AG10803 (cell line): Measurements from ENCODE around the gene PTPN22.

ENCODE experiments used
- DNase-seq: peaks from one replicate; pipeline ENCODE4 v3.0.0; 2010; ENCODE audit warnings: low read depth
- H3K4me3 ChIP-seq: 2 replicates; pipeline ENCODE4 v1.5.1; 2011; ENCODE audit warnings: mild to moderate bottlenecking, low read length, control low read depth
- CTCF ChIP-seq: conservative IDR thresholded peaks from 2 replicates; pipeline ENCODE4 v1.5.1; 2011; ENCODE audit warnings: mild to moderate bottlenecking, low read length, control low read depth, inconsistent platforms

PTPN22 gene

GRCh38 chr1:113887402-113888175, 16.1 kb upstream of the PTPN22 start, which contains the start of gene BCL2L15:
BCL2L15 (minus strand) TSS chr1:113887581; CDS start chr1:113887375, 206 bp downstream.
- no peak for TF ChIP-seq CTCF
- H3K4me3 ChIP-seq: no peak within 1 kb of the TSS
- no peak for DNase-seq

GRCh38 chr1:113886417-113887401, 15.2 kb upstream of the PTPN22 start:
- no peak for DNase-seq
- no peak overlapping the region for H3K4me3 ChIP-seq
- no peak for TF ChIP-seq CTCF

GRCh38 chr1:113881661-113882060, 10.1 kb upstream of the PTPN22 start:
- no peak for TF ChIP-seq CTCF
- DNase-seq: no peak

GRCh38 chr1:113879739-113880038, 8.2 kb upstream of the PTPN22 start:
- no peak for TF ChIP-seq CTCF
- H3K4me3 ChIP-seq: no peak overlapping the region
- DNase-seq: no peak

More at GRCh38 chr1:113881661-113882060, 10.1 kb upstream of the PTPN22 start:
- H3K4me3 ChIP-seq: no peak overlapping the region

DNA sequence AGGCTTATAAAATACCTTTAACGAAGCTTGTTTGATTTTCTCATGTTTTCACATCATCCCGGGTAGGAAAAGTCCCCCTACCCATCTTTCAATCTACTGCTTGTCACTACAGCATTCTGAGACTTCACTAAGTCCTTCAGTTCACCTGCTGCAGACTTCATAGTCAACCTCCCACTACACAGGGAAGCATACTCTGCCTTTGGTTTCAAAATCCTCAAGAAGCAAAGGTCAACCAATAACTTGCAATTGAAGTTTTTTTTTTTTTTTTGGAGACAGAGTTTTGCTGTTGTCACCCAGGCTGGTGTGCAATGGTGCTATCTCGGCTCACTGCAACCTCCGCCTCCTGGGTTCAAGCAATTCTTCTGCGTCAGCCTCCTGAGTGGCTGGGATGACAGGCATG, 4.7 kb upstream of the PTPN22 start:
- TF ChIP-seq CTCF: no peak
- DNase-seq: no peak
- H3K4me3 ChIP-seq: no peak overlapping the region

DNA sequence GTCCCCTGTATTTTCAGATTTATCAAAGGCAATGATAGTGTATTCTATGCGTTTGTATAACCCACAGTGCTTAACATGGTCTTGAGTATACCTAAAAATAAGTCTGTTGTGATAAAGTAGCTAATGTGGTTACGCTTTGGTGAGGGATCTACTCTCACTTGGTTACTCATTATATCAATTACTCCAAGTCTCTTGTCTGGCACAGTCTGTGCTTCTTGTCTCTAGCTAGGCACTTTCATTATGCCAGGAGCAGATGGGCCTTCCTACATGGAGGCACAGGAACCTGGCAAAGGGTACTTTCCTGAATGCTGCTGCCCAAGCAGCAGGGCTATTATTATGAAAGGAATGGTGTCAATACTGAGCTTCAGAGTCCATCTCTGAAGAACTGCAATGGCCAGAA, 4.2 kb upstream of the PTPN22 start:
- no peak for TF ChIP-seq CTCF
- DNase-seq: no peak
- H3K4me3 ChIP-seq: no peak overlapping the region
